PC-3 (cell line): ENCODE measurements around the gene UGCG.

ENCODE experiments used
- EZH2phosphoT487 ChIP-seq: fragments of 300-600 bp; sonication (generic); IDR thresholded peaks from 2 replicates; pipeline ENCODE4 v1.6.1; 2018; ENCODE audit warnings: mild to moderate bottlenecking, antibody characterized with exemption, low read length, borderline replicate concordance
- TF ChIP-seq, protein P1 (sequence below): fragments of 300-600 bp; sonication (generic); conservative IDR thresholded peaks from 2 replicates; pipeline ENCODE4 v1.5.1; 2017; ENCODE audit warnings: antibody characterized with exemption, low read depth, mild to moderate bottlenecking, low read length

DNA sequence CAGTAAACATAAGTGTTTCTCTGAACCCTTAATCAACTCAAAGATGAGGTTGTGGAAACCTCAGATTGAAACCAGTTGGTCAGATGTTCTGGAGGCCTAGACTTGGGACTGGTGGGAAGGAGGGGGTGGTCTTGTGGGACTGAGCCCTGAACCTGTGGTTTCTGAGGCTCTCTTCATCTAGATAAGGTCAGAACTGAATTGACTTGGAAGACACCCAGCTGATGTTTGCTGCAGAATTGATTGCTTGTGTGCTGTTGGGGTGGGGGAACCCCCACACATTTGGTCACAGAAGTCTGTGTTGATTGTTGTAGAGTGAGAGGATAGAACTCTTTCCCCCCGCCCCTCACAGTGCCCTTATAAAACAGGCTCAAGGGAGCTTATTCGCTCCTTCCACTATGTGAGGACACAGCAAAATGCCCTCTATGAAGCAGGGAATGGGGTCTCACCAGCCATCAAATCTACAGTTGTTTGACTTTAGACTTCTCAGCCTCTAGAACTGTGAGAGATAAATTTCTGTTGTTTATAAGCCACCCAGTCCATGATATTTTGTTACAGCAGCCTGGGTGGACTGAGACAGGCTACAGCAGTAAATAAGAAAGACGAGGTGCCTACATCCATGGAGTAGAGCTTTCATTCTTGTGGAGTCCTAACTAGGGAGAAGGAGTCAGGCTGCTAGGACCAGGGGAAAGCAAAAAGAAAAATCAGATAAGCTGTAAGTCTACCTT, 25.7 kb upstream of the UGCG start:
- TF ChIP-seq, protein P1, sequence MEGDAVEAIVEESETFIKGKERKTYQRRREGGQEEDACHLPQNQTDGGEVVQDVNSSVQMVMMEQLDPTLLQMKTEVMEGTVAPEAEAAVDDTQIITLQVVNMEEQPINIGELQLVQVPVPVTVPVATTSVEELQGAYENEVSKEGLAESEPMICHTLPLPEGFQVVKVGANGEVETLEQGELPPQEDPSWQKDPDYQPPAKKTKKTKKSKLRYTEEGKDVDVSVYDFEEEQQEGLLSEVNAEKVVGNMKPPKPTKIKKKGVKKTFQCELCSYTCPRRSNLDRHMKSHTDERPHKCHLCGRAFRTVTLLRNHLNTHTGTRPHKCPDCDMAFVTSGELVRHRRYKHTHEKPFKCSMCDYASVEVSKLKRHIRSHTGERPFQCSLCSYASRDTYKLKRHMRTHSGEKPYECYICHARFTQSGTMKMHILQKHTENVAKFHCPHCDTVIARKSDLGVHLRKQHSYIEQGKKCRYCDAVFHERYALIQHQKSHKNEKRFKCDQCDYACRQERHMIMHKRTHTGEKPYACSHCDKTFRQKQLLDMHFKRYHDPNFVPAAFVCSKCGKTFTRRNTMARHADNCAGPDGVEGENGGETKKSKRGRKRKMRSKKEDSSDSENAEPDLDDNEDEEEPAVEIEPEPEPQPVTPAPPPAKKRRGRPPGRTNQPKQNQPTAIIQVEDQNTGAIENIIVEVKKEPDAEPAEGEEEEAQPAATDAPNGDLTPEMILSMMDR, result no peak
- no peak for TF ChIP-seq EZH2phosphoT487
